HL-60 (cell line): ENCODE measurements around the gene NAV2.
A peak's percentile ranks its signal among the peaks of the same experiment; 100 is the strongest.

Source experiments
- DNase-seq, 2 experiments: peaks; one replicate each; pipeline ENCODE4 v3.0.0-alpha.2; 2010 to 2020; ENCODE audit warnings: low read depth in 1 of 2, low spot score in 1 of 2
- H3K27ac ChIP-seq: fragments of 250-450 bp; sonication (Bioruptor Pico); replicated peaks from 2 replicates; pipeline ENCODE4 v1.5.1; 2020; ENCODE audit warnings: mild to moderate bottlenecking, moderate library complexity
- H3K27me3 ChIP-seq: fragments of 250-450 bp; sonication (Bioruptor Pico); 2 replicates; pipeline ENCODE4 v1.5.1; 2021; ENCODE audit warnings: mild to moderate bottlenecking, moderate library complexity; ENCODE audit not compliant: insufficient read depth, poor library complexity, severe bottlenecking
- H3K4me3 ChIP-seq: replicated peaks from 2 replicates; pipeline ENCODE4 v1.5.1; 2011; ENCODE audit warnings: mild to moderate bottlenecking, control low read depth, low read length; ENCODE audit not compliant: insufficient read depth
- GABPA ChIP-seq: IDR thresholded peaks from 2 replicates; pipeline ENCODE4 v1.6.1; 2012; ENCODE audit warnings: low read depth
- POLR2AphosphoS5 ChIP-seq: IDR thresholded peaks from 2 replicates; pipeline ENCODE4 v1.6.1; 2012; ENCODE audit warnings: low read depth
- SPI1 ChIP-seq: IDR thresholded peaks from 2 replicates; pipeline ENCODE4 v1.6.1; 2012; ENCODE audit warnings: low read depth, mild to moderate bottlenecking, borderline replicate concordance
- TF ChIP-seq, protein P1 (sequence below): IDR thresholded peaks from one replicate; pipeline ENCODE4 v1.5.1; 2011; ENCODE audit warnings: low read length, control low read depth, inconsistent platforms; ENCODE audit not compliant: insufficient read depth
- TF ChIP-seq, protein P2 (sequence below): IDR thresholded peaks from 2 replicates; pipeline ENCODE4 v1.6.1; 2012; ENCODE audit warnings: low read depth; ENCODE audit not compliant: insufficient replicate concordance

NAV2 gene

DNA sequence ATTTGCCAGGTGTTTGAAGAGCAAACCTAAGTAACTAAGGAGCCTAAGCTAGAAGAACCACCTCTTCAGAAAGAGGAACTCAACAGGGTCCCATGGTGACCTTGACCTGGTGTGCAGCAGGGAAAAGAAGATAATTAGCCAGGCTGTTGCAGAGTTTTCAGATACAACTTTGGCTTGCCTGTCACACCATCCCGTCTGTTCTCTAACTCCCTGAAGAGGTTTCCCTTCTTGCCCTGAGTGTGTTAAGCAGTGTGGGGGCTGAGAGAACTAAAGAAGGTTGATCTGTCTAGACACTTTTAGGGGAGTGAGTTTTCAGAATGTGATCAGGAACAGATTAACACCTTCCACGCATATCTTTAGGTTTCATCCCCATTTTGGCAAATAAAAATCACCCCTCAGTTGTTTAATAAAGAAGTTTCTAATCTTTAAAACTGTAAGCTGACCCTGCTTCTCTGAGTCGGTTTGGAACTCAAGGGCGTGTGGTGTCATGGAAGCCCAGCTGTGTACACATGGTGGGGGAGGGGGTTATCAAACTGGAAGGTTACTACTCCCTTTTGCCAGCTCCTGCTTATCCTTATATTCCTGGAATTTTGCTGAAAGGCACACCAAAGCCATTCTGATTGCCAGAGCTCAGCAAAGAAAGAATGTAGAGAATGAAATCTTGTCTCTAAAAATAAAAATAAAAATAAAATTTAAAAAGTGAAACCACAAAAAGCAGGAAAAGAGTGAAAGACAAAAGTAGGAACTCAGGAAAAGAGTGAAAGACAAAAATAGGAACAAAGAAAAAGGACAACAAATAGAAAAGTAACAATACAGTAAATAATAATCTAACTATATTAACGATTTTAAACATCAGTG lies 377.4 kb downstream of the NAV2 start:
- Histone ChIP-seq H3K4me3 (no peak overlapping the region), H3K27ac (no peak overlapping the region), H3K27me3 (peaks cover 2% of the 10 kb centered on the region)
- no peak for DNase-seq
- TF ChIP-seq POLR2AphosphoS5 (no peak), SPI1 (peak; percentile 14; the same call in 1 of the 2 replicates)

DNA sequence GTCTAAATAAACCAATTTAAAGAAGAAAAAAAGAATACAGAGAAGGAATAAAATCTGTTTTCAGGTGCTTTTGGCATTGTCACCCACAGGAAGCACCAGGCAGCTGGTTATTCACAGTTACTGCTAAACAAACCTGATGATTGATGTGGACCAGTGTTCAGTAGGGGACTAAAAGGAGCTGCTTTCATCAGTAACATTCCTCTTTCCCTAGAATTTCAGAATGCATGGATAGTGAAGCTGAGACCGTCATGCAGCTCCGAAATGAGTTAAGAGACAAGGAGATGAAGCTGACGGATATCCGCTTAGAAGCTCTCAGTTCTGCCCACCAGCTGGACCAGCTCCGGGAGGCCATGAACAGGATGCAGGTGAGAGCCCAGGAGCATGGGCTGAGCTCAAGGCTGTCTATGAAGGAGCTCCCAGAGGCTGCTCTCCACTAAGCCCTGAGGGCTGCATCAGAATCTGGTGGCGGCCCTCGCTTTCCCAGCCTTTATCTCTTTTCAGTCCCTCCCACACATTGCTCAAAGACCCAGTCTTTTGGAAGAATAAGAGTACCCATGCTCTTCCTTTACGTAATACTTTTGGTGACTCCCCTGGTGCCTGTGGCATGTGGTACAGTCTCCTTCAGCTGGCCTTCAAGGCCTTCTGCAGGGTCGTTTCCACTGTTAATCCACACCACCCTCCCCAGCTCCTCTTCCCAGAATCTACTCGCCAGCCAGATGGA lies 378.2 kb downstream of the NAV2 start:
- Histone ChIP-seq H3K4me3 (no peak overlapping the region), H3K27me3 (peaks cover 2% of the 10 kb centered on the region), H3K27ac (no peak overlapping the region)
- TF ChIP-seq GABPA (no peak), SPI1 (no peak)
- TF ChIP-seq, protein P1, sequence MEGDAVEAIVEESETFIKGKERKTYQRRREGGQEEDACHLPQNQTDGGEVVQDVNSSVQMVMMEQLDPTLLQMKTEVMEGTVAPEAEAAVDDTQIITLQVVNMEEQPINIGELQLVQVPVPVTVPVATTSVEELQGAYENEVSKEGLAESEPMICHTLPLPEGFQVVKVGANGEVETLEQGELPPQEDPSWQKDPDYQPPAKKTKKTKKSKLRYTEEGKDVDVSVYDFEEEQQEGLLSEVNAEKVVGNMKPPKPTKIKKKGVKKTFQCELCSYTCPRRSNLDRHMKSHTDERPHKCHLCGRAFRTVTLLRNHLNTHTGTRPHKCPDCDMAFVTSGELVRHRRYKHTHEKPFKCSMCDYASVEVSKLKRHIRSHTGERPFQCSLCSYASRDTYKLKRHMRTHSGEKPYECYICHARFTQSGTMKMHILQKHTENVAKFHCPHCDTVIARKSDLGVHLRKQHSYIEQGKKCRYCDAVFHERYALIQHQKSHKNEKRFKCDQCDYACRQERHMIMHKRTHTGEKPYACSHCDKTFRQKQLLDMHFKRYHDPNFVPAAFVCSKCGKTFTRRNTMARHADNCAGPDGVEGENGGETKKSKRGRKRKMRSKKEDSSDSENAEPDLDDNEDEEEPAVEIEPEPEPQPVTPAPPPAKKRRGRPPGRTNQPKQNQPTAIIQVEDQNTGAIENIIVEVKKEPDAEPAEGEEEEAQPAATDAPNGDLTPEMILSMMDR: no peak
- DNase-seq: no peak

DNA sequence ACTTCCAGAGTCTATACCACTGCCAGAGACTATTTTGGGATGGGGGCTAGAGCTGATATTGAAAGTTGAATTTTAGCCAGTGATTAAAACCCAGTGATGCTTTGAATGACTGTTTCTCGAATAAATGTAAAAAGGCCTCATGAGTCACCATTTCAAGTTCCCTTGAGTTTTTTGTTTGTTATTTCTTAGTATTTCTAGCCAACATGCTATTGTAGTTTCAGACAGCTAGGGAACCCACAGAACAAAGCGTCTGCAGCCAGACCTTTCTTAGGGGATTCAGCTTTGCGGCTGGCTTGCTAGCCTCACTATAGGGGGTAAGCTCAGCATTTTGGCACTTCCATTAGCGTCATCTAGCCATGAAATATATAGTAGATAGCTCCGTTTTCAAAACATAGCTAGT lies 381.1 kb downstream of the NAV2 start:
- Histone ChIP-seq H3K27me3 (peaks cover 2% of the 10 kb centered on the region), H3K4me3 (no peak overlapping the region), H3K27ac (no peak overlapping the region)
- TF ChIP-seq GABPA: no peak
- no peak for TF ChIP-seq SPI1
- TF ChIP-seq, protein P1: no peak
- TF ChIP-seq, protein P2, sequence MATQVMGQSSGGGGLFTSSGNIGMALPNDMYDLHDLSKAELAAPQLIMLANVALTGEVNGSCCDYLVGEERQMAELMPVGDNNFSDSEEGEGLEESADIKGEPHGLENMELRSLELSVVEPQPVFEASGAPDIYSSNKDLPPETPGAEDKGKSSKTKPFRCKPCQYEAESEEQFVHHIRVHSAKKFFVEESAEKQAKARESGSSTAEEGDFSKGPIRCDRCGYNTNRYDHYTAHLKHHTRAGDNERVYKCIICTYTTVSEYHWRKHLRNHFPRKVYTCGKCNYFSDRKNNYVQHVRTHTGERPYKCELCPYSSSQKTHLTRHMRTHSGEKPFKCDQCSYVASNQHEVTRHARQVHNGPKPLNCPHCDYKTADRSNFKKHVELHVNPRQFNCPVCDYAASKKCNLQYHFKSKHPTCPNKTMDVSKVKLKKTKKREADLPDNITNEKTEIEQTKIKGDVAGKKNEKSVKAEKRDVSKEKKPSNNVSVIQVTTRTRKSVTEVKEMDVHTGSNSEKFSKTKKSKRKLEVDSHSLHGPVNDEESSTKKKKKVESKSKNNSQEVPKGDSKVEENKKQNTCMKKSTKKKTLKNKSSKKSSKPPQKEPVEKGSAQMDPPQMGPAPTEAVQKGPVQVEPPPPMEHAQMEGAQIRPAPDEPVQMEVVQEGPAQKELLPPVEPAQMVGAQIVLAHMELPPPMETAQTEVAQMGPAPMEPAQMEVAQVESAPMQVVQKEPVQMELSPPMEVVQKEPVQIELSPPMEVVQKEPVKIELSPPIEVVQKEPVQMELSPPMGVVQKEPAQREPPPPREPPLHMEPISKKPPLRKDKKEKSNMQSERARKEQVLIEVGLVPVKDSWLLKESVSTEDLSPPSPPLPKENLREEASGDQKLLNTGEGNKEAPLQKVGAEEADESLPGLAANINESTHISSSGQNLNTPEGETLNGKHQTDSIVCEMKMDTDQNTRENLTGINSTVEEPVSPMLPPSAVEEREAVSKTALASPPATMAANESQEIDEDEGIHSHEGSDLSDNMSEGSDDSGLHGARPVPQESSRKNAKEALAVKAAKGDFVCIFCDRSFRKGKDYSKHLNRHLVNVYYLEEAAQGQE: no peak
- TF ChIP-seq POLR2AphosphoS5: no peak
- DNase-seq: no peak

DNA sequence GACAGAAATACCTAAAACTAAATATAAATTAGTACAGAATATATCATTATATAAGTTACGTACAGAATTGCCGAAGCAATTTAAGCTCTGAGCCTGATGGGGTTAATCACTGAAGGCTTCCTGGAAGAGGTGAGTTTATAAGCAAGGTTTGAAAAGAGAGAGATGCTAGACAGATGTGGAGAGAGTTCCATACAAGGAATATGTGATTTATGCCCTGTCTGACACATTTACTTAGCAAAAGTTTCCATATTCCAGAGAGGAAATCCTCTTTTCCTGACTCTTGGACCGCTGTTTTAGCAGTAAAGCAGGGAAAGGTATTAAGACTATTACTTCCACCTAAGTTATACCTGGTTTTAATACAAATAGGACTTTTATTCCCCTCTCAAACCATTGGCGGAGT lies 382.6 kb downstream of the NAV2 start:
- TF ChIP-seq GABPA (no peak), POLR2AphosphoS5 (no peak), SPI1 (no peak)
- TF ChIP-seq, protein P2: no peak
- TF ChIP-seq, protein P1: no peak
- no peak for DNase-seq
- Histone ChIP-seq H3K4me3 (no peak overlapping the region), H3K27ac (no peak overlapping the region), H3K27me3 (peaks cover under 1% of the 10 kb centered on the region)
